ENCODE data around the gene FIGLA. TPM values are rescaled to one million over a fixed set of nuclear protein-coding genes. Genes with fewer than 3 reads are reported as not detected.

The FIGLA gene
- total and polyA plus RNA-seq, 11 donors: not detected

DNA sequence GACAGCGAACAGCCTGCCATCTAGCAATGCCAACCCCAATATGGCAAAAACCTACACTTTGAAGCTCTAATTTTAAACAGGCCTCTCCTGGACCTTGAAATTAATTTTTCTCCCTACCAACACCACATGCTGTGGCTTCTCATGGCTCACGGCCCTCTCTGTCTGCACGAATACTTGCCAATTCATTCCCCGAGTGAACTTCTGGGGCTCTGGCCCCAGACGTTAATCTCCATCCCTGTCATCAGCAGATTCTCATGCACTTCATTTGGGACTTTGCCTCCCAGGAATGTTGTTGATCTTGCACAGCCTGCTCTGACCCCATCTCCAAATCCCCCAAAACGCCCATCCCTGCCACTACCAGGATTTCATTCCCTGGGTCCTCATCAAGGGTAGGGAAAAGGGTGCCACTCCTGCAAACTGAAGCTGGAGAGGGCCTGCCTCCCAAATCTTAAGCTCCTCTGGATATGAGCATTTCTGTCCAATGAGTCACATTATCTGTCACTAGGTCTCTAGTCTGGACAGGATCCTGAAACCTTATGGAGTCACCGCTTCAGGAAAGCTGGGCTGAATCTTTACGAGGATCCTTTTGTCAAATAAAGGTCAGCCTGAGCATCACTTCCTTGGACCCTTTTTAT lies 10.4 kb downstream of the FIGLA start:
- H3K4me3 ChIP-seq: no peak overlapping the region
- ATAC-seq: no peak
- H3K27me3 ChIP-seq: peaks cover 0 to 21% (median 5%) of the 10 kb centered on the region in 9 donors
- TF ChIP-seq, protein P1, sequence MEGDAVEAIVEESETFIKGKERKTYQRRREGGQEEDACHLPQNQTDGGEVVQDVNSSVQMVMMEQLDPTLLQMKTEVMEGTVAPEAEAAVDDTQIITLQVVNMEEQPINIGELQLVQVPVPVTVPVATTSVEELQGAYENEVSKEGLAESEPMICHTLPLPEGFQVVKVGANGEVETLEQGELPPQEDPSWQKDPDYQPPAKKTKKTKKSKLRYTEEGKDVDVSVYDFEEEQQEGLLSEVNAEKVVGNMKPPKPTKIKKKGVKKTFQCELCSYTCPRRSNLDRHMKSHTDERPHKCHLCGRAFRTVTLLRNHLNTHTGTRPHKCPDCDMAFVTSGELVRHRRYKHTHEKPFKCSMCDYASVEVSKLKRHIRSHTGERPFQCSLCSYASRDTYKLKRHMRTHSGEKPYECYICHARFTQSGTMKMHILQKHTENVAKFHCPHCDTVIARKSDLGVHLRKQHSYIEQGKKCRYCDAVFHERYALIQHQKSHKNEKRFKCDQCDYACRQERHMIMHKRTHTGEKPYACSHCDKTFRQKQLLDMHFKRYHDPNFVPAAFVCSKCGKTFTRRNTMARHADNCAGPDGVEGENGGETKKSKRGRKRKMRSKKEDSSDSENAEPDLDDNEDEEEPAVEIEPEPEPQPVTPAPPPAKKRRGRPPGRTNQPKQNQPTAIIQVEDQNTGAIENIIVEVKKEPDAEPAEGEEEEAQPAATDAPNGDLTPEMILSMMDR (IDR thresholded peaks at IDR 0.05): no peak
- TF ChIP-seq POLR2A (IDR thresholded peaks at IDR 0.05): no peak
- H3K4me1 ChIP-seq: no peaks in the 10 kb centered on the region
- intact Hi-C loops (cut with DNase I): loop anchor here in 6 of 10 donors (10.0 kb wide), 4 partner anchors 85 to 165 kb away; no protein-coding TSS in a partner anchor
- H3K36me3 ChIP-seq: no peaks in the 10 kb centered on the region
- no peak for DNase-seq
- H3K27ac ChIP-seq: no peak overlapping the region
- H3K9me3 ChIP-seq: peaks cover 0 to 3% (median 0%) of the 10 kb centered on the region in 12 donors
- WGBS, 4 donors: 68 to 74% (median 72%) methylated on average over 8 of the region's 8 CpGs

DNA sequence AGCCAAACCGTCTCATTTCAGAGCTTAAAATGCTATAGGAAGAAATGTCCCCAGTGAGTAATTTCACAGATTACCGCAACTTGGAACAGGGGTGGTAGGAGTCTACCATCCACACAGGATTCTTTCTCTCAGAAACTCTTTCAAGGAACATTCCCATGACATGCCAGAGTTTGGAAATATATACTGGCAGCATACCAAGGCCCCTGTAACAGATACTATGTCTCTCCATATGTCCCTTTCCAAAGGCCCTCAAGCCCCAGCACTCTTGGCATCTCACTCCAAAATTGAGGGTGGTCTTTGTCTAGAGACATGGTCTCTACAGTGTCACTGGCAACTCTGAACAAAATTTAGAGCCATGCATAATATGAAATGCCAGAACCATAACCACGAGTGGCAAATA lies 11.0 kb downstream of the FIGLA start:
- Histone ChIP-seq H3K27ac (no peak overlapping the region), H3K4me1 (no peaks in the 10 kb centered on the region), H3K27me3 (peaks cover 0 to 24% (median 5%) of the 10 kb centered on the region in 9 donors), H3K4me3 (no peak overlapping the region), H3K36me3 (no peaks in the 10 kb centered on the region), H3K9me3 (peaks cover 0 to 3% (median 0%) of the 10 kb centered on the region in 12 donors)
- intact Hi-C loops (cut with DNase I): no loop called here
- ATAC-seq (no peak), DNase-seq (no peak)
- TF ChIP-seq POLR2A (IDR thresholded peaks at IDR 0.05): no peak
- TF ChIP-seq, protein P1 (IDR thresholded peaks at IDR 0.05): no peak
- 59 to 75% (median 68%) methylated on average over 3 of the region's 3 CpGs for WGBS, 4 donors

DNA sequence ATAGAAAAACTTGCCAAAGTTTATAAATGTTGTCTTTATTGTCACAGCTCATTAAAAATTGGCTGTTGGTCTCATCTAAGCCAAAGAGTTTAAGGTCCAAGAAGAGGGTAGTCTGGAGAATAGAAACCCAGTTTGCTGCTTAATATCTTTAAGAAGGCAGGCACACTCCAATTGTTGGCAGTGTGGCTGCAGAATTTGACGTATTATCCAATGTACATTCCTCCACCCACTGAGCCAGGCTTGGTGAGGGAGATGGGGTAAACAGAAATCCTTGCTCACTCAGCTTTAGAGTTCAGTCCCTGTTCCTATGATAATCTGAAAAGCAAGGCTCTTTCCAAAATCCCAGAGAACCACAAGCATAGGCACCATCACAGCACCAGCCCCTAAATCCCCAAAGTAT lies 11.8 kb downstream of the FIGLA start:
- WGBS, 4 donors: 45 to 78% (median 61%) methylated on average over 1 of the region's 1 CpG
- H3K27ac ChIP-seq: no peak overlapping the region
- no peak overlapping the region for H3K4me3 ChIP-seq
- peaks cover 0 to 3% (median 0%) of the 10 kb centered on the region in 12 donors for H3K9me3 ChIP-seq
- H3K36me3 ChIP-seq: no peaks in the 10 kb centered on the region
- TF ChIP-seq POLR2A (IDR thresholded peaks at IDR 0.05): no peak
- TF ChIP-seq, protein P1 (IDR thresholded peaks at IDR 0.05): no peak
- no peaks in the 10 kb centered on the region for H3K4me1 ChIP-seq
- intact Hi-C loops (cut with DNase I): no loop called here
- DNase-seq: no peak
- H3K27me3 ChIP-seq: peaks cover 0 to 32% (median 9%) of the 10 kb centered on the region in 9 donors
- ATAC-seq: no peak

DNA sequence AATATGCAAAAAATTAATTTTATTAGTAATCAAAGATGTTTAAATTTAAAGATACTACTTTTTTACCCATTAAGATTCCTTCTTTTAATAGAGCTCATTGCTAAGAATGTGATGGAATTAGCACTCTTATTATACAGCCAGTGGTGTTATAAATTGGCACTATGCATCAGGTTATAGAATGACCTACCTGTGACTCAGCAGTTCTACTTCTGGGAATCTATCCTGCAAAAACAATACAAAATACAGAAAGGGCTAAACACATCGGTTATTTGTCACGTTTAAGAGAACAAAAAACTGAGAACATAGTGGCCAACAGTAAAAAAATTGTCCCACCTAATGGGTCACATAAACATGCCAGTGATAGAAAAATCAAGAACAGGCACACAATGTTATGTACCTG lies 13.0 kb downstream of the FIGLA start:
- Histone ChIP-seq H3K4me1 (no peaks in the 10 kb centered on the region), H3K4me3 (no peak overlapping the region), H3K9me3 (peaks cover 0 to 3% (median 0%) of the 10 kb centered on the region in 12 donors), H3K27ac (no peak overlapping the region), H3K27me3 (peaks cover 0 to 43% (median 9%) of the 10 kb centered on the region in 9 donors), H3K36me3 (no peaks in the 10 kb centered on the region)
- no peak for TF ChIP-seq POLR2A (IDR thresholded peaks at IDR 0.05)
- TF ChIP-seq, protein P1 (IDR thresholded peaks at IDR 0.05): no peak
- ATAC-seq (no peak), DNase-seq (no peak)
- intact Hi-C loops (cut with DNase I): no loop called here
- 69 to 79% (median 73%) methylated on average over 2 of the region's 2 CpGs for WGBS, 4 donors
